Measurements from ENCODE around the gene UBA6. TPM values are rescaled to one million over a fixed set of nuclear protein-coding genes. Genes with fewer than 3 reads are reported as not detected.
A peak's percentile ranks its signal among the peaks of the same experiment; 100 is the strongest.

Gene UBA6
- total RNA-seq, 1 experiment from 2014 or later, result 72.2 TPM

DNA sequence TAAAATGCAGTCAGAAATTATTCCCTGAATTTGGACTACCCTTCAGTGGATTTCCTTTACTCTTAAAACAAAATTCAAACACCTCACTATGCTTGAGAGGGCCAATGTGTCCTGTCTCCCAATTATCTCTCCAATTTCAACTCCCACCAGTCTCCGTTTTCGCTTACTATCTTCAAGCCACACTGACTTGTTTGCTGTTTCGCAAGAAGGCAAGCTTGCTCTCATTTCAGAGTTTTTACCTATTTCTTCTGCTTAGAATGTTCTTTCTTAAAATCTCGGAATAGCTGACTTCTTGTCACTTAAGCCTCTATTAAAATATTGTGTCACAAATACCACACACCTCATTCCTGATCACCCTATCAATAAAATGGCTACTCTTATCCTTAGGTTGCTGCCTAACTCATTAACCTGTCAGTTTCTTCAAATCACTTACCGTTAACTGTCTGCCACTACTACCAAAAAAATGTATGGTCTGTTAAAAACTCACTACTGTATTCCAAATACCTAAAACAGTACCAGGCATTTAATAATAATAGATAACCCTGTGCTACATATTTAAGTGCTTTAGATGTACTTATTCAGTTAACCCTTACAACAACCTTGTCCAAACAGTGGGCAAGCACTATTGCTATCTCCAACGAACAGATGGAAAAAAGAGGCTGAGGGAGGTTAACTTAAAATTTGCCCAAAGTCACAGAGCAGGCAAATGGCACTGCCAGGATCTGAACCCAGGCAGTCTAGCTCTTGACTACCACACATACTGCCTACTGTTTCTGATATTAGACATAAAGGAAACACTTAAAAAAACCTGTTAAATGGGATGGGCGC is 2.9 kb downstream of the UBA6 start:
- Mint-ChIP-seq H3K9me3 (no peaks in the 10 kb centered on the region), H3K4me3 (no peak overlapping the region), H3K4me1 (peaks cover 7 to 10% of the 10 kb centered on the region in 2 experiments), H3K36me3 (ENCODE audit: insufficient read depth in 1 of 3, low read depth in 3 of 3) (peaks cover 3 to 14% (median 13%) of the 10 kb centered on the region in 3 experiments; a peak in 5 of 7 replicates), H3K27me3 (ENCODE audit: low read depth) (no peaks in the 10 kb centered on the region), H3K27ac (peak overlapping the region in 1 of 3 experiments; percentile 4; a peak in 1 of 7 replicates)
- Histone ChIP-seq H3K27me3 (ENCODE audit: insufficient read depth, low read length) (no peaks in the 10 kb centered on the region), H2BK5ac (ENCODE audit: insufficient read length, low read length) (no peak overlapping the region), H3K4me2 (ENCODE audit: insufficient read depth, insufficient read length, low read length) (no peak overlapping the region), H2AK5ac (ENCODE audit: insufficient read length, low read length) (no peak overlapping the region), H3K23me2 (ENCODE audit: insufficient read length, low read depth, low read length, poor library complexity, severe bottlenecking) (no peaks in the 10 kb centered on the region), H3K9ac (ENCODE audit: extremely low read depth, insufficient read length, low read length) (no peak overlapping the region), H2BK12ac (ENCODE audit: insufficient read length, low read depth, low read length) (no peak overlapping the region), H2BK120ac (ENCODE audit: low read depth, low read length, poor library complexity, severe bottlenecking) (no peak overlapping the region), H3K79me2 (ENCODE audit: insufficient read depth, low read length) (peaks cover 18% of the 10 kb centered on the region), H3K18ac (ENCODE audit: insufficient read length, low read depth, low read length) (no peak overlapping the region), H4K91ac (ENCODE audit: insufficient read length, low read depth, low read length) (no peak overlapping the region), H3K23ac (ENCODE audit: insufficient read length, low read depth, low read length) (no peak overlapping the region), H3K4me1 (ENCODE audit: insufficient read depth, low read length) (no peaks in the 10 kb centered on the region), H3K27ac (ENCODE audit: insufficient read length, low read depth, low read length) (no peak overlapping the region), H4K20me1 (ENCODE audit: control insufficient read depth, insufficient read depth, insufficient read length) (no peaks in the 10 kb centered on the region), H3K4ac (ENCODE audit: low read depth, low read length) (no peak overlapping the region), H2BK20ac (ENCODE audit: low read depth, low read length, poor library complexity, severe bottlenecking) (no peak overlapping the region), H4K8ac (replicated peaks; ENCODE audit: insufficient read length, low read depth, low read length) (no peak overlapping the region), H3K14ac (ENCODE audit: insufficient read depth, low read length) (no peak overlapping the region), H3T11ph (ENCODE audit: low read length) (no peak overlapping the region), H2AFZ (ENCODE audit: low read length) (no peak overlapping the region), H3K9me3 (ENCODE audit: control insufficient read depth, low read depth, low read length) (no peaks in the 10 kb centered on the region), H4K5ac (ENCODE audit: insufficient read length, low read depth, low read length) (no peak overlapping the region), H3K79me1 (ENCODE audit: insufficient read depth, low read depth, low read length, poor library complexity, severe bottlenecking) (peaks cover 9% of the 10 kb centered on the region), H3K56ac (ENCODE audit: insufficient read length, low read depth, low read length) (no peak overlapping the region), H2BK15ac (ENCODE audit: low read depth, low read length) (no peak overlapping the region)
- TF ChIP-seq, protein P1, sequence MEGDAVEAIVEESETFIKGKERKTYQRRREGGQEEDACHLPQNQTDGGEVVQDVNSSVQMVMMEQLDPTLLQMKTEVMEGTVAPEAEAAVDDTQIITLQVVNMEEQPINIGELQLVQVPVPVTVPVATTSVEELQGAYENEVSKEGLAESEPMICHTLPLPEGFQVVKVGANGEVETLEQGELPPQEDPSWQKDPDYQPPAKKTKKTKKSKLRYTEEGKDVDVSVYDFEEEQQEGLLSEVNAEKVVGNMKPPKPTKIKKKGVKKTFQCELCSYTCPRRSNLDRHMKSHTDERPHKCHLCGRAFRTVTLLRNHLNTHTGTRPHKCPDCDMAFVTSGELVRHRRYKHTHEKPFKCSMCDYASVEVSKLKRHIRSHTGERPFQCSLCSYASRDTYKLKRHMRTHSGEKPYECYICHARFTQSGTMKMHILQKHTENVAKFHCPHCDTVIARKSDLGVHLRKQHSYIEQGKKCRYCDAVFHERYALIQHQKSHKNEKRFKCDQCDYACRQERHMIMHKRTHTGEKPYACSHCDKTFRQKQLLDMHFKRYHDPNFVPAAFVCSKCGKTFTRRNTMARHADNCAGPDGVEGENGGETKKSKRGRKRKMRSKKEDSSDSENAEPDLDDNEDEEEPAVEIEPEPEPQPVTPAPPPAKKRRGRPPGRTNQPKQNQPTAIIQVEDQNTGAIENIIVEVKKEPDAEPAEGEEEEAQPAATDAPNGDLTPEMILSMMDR (conservative IDR thresholded peaks at IDR 0.05), result no peak
- WGBS (ENCODE audit: extremely low coverage, insufficient read length, low lambda C conversion rate), result no CpG with 5 or more reads among the region's 7 CpGs
- DNase-seq, result no peak

Measured in H9 (cell line).